K562 treated with DMSO at 1 percent for 48 hours (cell line): ENCODE measurements around the gene FAIM. TPM values are rescaled to one million over a fixed set of nuclear protein-coding genes. Genes with fewer than 3 reads are reported as not detected.

ENCODE experiments used
- total RNA-seq: library from RNA; unstranded; fragments of 300-600 nt; gene quantifications from 2 replicates; pipeline ENCODE4 v1.2.3, GENCODE V29; 2022; ENCODE audit warnings: low replicate concordance; ENCODE audit errors: extremely low read depth

The FAIM gene
- not detected in 2 replicates for total RNA-seq

GRCh38 chr3:138608322-138609135 lies at the start of gene FAIM:
TSS of gene FAIM (plus strand) at chr3:138608771. CDS start at chr3:138619727, 10,956 bp downstream.

DNA sequence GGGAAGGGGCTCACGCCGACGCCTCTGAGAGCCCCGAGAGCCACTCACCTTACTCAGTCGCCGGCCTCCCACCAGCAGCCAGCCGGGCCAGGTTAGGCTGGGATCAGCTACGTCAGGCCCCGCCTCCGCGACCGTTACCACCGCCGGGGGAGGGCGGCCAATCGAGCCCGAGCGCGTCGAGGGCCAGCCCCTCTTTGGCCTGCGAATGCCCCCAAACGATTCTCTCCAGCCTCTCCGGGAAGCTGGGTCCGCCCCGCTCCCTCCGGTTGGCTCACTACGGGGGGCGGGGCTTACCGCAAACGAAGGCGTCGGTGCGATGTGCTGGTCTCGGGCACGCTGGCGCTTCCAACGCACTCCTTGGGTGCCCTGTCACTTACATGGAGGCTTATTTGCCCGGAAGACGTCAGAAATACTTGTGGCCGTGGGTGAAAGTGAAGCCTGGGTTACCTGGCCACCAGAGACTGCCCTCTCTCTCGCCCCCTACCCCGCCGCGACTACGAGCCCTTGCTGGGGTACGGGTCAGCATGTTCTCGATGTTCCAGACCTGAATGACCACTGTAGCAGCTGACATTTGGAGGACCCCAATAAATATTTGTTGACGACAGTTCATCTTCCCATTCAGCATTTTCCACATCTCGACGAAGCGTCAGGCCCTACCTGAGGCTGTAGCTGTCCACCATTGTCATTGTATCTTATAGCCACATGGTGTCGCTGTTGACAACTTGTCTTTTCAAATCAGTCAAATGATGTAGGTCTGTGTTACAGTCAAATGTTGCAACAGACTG lies 14.2 kb upstream of the FAIM start, which contains the start of gene CEP70:
Gene CEP70, minus strand, starts transcription at position 111 of the 785 bp plus-strand sequence. CDS start 21,333 bp downstream, outside the sequence.

Other genes starting within 250 kb of the FAIM start
- not detected in 2 replicates for gene ESYT3, start 174.2 kb upstream of the FAIM start, total RNA-seq
- not detected in 2 replicates for gene CEP70, start 14.5 kb upstream of the FAIM start, total RNA-seq
- not detected in 2 replicates for gene PIK3CB, start 226.2 kb downstream of the FAIM start, total RNA-seq